ENCODE measurements around the gene CFAP46.
"Not testable (repeated sequence)": the region's sequence is repeated elsewhere in the genome, so short reads cannot be mapped to it uniquely, and the experiment has no call there.

The CFAP46 gene

DNA sequence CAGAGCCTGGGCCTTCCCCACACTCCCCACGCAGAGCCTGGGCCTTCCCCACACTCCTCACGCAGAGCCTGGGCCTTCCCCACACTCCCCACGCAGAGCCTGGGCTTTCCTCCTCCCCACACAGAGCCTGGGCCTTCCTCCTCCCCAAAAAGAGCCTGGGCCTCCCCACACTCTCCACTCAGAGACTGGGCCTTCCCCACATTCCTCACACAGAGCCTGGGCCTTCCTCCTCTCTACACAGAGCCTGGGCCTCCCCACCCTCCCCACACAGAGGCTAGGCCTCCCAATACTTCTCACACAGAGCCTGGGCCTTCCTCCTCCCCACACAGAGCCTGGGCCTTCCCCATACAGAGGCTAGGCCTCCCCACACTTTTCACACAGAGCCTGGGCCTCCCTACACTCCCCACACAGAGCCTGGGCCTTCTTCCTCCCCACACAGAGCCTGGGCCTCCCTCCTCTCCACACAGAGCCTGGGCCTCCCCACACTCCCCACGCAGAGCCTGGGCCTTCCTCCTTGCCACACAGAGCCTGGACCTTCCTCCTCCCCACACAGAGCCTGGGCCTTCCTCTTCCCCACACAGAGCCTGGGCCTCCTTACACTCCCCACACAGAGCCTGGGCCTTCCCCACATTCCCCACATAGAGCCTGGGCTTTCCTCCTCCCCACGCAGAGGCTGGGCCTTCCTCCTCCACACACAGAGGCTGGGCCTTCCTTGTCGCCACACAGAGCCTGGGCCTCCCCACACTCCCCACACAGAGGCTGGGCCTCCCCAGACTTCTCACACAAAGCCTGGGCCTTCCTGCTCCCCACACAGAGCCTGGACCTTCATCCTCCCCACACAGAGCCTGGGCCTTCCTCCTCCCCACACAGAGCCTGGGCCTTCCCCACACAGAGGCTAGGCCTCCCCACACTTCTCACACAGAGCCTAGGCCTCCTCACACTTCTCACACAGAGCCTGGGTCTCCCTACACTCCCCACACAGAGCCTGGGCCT, 10.8 kb downstream of the CFAP46 start:
- Mint-ChIP-seq H3K4me1 (peaks cover 32% of the 10 kb centered on the region), H3K4me3 (peak overlapping the region; percentile 12 to 43), H3K27ac (peak overlapping the region; percentile 95 to 98), H3K9me3 (peaks cover 4 to 29% of the 10 kb centered on the region in 2 donors)
- H3K27me3 Mint-ChIP-seq = not testable (repeated sequence)
- ATAC-seq = peak; percentile 87
- peak; percentile 48 to 81 for DNase-seq

GRCh38 chr10:132930701-132931100, 11.7 kb downstream of the CFAP46 start:
- ATAC-seq (peak; percentile 66), DNase-seq (peak; percentile 41 to 80)
- H3K4me3 Mint-ChIP-seq, H3K27me3 Mint-ChIP-seq: not testable (repeated sequence)
- Mint-ChIP-seq H3K4me1 (peaks cover 32% of the 10 kb centered on the region), H3K27ac (peak overlapping the region in 1 of 2 donors; percentile 80), H3K9me3 (peaks cover 4 to 29% of the 10 kb centered on the region in 2 donors)

DNA sequence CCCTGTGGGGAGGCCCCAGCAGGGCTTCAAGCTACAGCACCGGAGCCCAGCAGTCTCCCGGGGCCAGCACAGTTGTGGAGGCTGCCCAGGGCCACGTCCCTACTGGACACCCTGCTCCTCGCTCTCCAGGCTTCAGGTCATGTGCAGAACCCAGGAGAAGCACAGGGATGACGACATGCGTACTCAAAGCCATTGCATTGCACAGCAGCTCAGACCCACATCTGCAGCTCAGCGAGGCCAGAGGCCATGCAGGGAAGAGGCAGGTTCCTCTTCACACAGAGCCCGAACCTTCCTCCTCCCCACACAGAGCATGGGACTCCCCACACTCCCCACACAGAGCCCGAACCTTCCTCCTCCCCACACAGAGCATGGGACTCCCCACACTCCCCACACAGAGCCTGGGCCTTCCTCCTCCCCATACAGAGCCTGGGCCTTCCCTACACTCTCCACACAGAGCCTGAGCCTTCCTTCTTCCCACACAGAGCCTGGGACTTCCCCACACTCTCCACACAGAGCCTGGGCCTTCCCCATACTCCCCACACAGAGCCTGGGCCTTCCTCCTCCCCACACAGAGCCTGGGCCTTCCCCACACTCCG, 12.3 kb downstream of the CFAP46 start:
- ATAC-seq = peak; percentile 55
- Mint-ChIP-seq H3K27ac (peak overlapping the region in 1 of 2 donors; percentile 85), H3K4me1 (peaks cover 32% of the 10 kb centered on the region), H3K27me3 (no peaks in the 10 kb centered on the region), H3K9me3 (peaks cover 4 to 29% of the 10 kb centered on the region in 2 donors), H3K4me3 (peak overlapping the region in 1 of 2 donors; percentile 11)
- DNase-seq = peak in 1 of 2 donors; percentile 64

DNA sequence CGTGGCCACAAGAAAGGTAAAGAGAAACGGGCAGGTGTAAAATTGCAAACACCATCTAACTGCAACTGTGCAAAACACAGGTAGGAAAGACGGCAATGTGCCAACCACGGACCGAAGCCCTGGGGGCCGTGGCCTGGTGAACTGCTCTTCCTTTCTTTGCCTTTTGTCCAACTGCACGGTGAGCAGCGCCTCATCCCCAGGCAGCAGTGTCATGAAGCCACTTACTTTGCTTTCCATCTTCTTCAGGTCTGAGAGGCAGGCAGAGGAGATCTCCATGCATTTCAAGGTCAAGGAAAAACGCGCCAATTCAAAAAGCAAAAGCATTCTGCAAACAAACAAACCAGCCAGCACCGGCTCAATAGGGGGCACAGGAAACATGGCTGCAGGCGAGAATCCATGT, 12.9 kb downstream of the CFAP46 start:
- Mint-ChIP-seq H3K27ac (no peak overlapping the region), H3K9me3 (peaks cover 4 to 29% of the 10 kb centered on the region in 2 donors), H3K27me3 (no peaks in the 10 kb centered on the region), H3K4me1 (peaks cover 32% of the 10 kb centered on the region), H3K4me3 (no peak overlapping the region)
- no peak for DNase-seq
- no peak for ATAC-seq

- Mint-ChIP-seq H3K4me1 (peaks cover 32% of the 10 kb centered on the region), H3K4me3 (no peak overlapping the region), H3K9me3 (peaks cover 4 to 29% of the 10 kb centered on the region in 2 donors), H3K27me3 (no peaks in the 10 kb centered on the region), H3K27ac (no peak overlapping the region)
- ATAC-seq = no peak
- DNase-seq = no peak
These were observed 14.1 kb downstream of the CFAP46 start for GRCh38 chr10:132928261-132928660.

- no peak overlapping the region for H3K4me3 Mint-ChIP-seq
- ATAC-seq (no peak), DNase-seq (no peak)
- peaks cover 32% of the 10 kb centered on the region for H3K4me1 Mint-ChIP-seq
- H3K27me3 Mint-ChIP-seq = no peaks in the 10 kb centered on the region
- no peak overlapping the region for H3K27ac Mint-ChIP-seq
- peaks cover 4 to 29% of the 10 kb centered on the region in 2 donors for H3K9me3 Mint-ChIP-seq
These were observed 14.5 kb downstream of the CFAP46 start for GRCh38 chr10:132927824-132928223.

DNA sequence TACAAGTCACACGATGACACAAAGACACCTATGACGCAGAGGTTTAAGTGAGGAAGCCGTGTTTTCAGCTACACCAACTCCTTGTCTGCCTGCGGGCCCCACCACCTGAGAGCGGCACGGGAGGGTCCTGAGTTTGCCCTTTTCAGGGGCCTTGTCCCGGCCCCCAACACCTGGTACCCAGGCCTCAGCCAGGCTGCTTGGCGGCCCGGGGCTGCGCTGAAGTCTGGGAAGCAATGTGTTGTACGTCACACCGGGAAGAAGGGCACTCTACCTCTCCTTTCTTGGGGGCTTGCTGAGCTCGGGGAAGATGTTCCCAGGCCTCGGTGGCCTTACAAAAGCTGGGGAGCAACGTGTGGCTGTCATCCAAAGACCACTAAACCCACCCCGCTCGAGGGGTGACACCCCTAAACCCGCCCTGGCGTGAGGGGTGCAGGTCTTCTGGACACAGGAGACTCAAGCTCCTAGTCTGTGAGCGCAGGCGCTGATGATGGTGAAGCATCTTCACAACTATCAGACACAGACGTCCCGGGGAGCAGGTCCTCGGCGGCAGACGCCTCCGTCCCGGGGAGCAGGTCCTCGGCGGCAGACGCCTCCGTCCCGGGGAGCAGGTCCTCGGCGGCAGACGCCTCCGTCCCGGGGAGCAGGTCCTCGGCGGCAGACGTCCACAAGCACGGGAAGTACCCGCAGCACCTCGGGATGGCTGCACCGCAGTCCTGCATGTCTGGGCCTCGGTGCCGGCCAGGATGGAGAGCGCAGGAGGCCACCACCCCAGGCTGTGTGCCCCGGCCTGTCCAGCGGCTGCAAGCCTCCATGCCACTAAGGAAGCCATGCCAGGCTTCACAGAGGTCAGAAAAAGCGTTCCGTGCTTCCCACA, 15.4 kb downstream of the CFAP46 start:
- ATAC-seq (no peak), DNase-seq (no peak)
- H3K4me1 Mint-ChIP-seq = peaks cover 24% of the 10 kb centered on the region
- H3K27ac Mint-ChIP-seq = no peak overlapping the region
- no peaks in the 10 kb centered on the region for H3K27me3 Mint-ChIP-seq
- H3K4me3 Mint-ChIP-seq = no peak overlapping the region
- H3K9me3 Mint-ChIP-seq = peaks cover 4 to 22% of the 10 kb centered on the region in 2 donors

- no peaks in the 10 kb centered on the region for H3K27me3 Mint-ChIP-seq
- peaks cover 4 to 13% of the 10 kb centered on the region in 2 donors for H3K9me3 Mint-ChIP-seq
- ATAC-seq (no peak), DNase-seq (no peak)
- no peak overlapping the region for H3K27ac Mint-ChIP-seq
- H3K4me3 Mint-ChIP-seq = no peak overlapping the region
- peaks cover 14% of the 10 kb centered on the region for H3K4me1 Mint-ChIP-seq
These were observed 16.3 kb downstream of the CFAP46 start for GRCh38 chr10:132926070-132926469.

DNA sequence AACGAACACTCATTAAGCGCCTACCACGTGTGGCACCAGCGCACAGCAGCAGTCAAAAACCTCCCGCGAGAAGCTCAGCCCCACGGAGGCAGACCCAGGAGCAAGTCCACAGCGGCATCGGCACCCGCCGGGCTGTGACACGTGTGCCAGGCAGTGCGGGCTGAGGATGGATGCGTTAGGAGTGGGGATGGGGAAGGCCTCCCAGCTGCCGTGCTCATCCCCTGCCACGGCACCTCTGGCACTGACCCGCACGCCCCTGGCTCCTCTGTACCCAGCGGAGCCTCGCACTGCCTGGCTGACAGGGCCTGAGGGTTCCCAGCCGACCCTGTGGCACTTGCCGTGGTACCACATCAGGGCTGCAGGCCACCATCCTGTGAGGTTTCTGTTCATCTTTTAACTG, 16.8 kb downstream of the CFAP46 start:
- Mint-ChIP-seq H3K27me3 (no peaks in the 10 kb centered on the region), H3K9me3 (peaks cover 4 to 13% of the 10 kb centered on the region in 2 donors)

GRCh38 chr10:132925071-132925561, 17.3 kb downstream of the CFAP46 start:
- ATAC-seq (no peak), DNase-seq (no peak)
- Mint-ChIP-seq H3K27me3 (no peaks in the 10 kb centered on the region), H3K4me3 (no peak overlapping the region), H3K4me1 (peaks cover 9% of the 10 kb centered on the region), H3K9me3 (peaks cover 4 to 8% of the 10 kb centered on the region in 2 donors), H3K27ac (no peak overlapping the region)

More for the DNA sequence above, 16.8 kb downstream of the CFAP46 start:
- DNase-seq (no peak), ATAC-seq (no peak)
- no peak overlapping the region for H3K27ac Mint-ChIP-seq
- H3K4me3 Mint-ChIP-seq = no peak overlapping the region
- H3K4me1 Mint-ChIP-seq = peaks cover 13% of the 10 kb centered on the region

- peaks cover under 1% of the 10 kb centered on the region for H3K4me1 Mint-ChIP-seq
- H3K4me3 Mint-ChIP-seq = no peak overlapping the region
- DNase-seq (no peak), ATAC-seq (peak; percentile 10)
- peaks cover 0 to under 1% of the 10 kb centered on the region in 2 donors for H3K9me3 Mint-ChIP-seq
- no peak overlapping the region for H3K27ac Mint-ChIP-seq
- no peaks in the 10 kb centered on the region for H3K27me3 Mint-ChIP-seq
These were observed 18.1 kb downstream of the CFAP46 start for GRCh38 chr10:132924046-132924952.

DNA sequence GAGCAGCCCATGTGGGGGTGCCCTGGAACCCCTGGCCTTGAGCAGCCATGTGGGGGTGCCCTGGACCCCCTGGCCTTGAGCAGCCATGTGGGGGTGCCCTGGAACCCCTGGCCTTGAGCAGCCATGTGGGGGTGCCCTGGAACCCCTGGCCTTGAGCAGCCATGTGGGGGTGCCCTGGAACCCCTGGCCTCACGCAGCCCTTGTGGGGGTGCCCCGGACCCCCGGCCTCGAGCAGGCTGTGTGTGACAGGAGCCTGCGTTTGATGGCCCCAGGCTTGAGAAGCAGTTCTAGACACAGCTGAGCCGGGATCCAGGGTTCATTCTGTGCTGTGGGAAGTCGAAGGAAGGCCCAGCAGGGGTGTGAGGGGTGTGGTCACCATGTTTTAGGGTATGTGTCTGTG, 19.0 kb downstream of the CFAP46 start:
- not testable (repeated sequence) for H3K9me3 Mint-ChIP-seq, H3K4me1 Mint-ChIP-seq, DNase-seq, H3K4me3 Mint-ChIP-seq, ATAC-seq, H3K27me3 Mint-ChIP-seq, H3K27ac Mint-ChIP-seq

- no peaks in the 10 kb centered on the region for H3K9me3 Mint-ChIP-seq
- H3K27ac Mint-ChIP-seq = no peak overlapping the region
- H3K4me1 Mint-ChIP-seq = no peaks in the 10 kb centered on the region
- no peaks in the 10 kb centered on the region for H3K27me3 Mint-ChIP-seq
- DNase-seq (no peak), ATAC-seq (no peak)
- H3K4me3 Mint-ChIP-seq = no peak overlapping the region
These were observed 19.5 kb downstream of the CFAP46 start for GRCh38 chr10:132922872-132923271.

Measured in stimulated activated naive CD8-positive, alpha-beta T cell treated with anti-CD3 and anti-CD28 coated beads, Interleukin-15, amount 100 ng/mL, for 72 hours (primary cell).